A549 (cell line): ENCODE results near the gene ADIPOQ. TPM values are rescaled to one million over a fixed set of nuclear protein-coding genes. Genes with fewer than 3 reads are reported as not detected.
A peak's percentile ranks its signal among the peaks of the same experiment; 100 is the strongest.
"Not testable (repeated sequence)": the region's sequence is repeated elsewhere in the genome, so short reads cannot be mapped to it uniquely, and the experiment has no call there.

Source experiments
- ATAC-seq, 2 experiments: fragments of 200-7000 bp in 1 of 2; fragments of >200 bp in 1 of 2; cut with Nextera tagmentation in 1 of 2; cut with Tn5 transposase in 1 of 2; 3 replicates each; pipeline versions ENCODE4 v1.8.0 to v1.9.1; 2018 to 2020; ENCODE audit warnings: mild to moderate bottlenecking in 1 of 2, moderate library complexity in 1 of 2
- CTCF ChIA-PET: fragments of 300-600 bp; sonication (Branson Sonifier 250); formaldehyde crosslinking; extraction: SDS; loops from one replicate; lab custom pipeline; 2021; ENCODE audit warnings: antibody characterized with exemption, inconsistent platforms; lab: Yijun Ruan, JAX
- POLR2A ChIA-PET: fragments of 350-600 bp; formaldehyde crosslinking; extraction: SDS; loops from one replicate; lab custom pipeline; 2021; ENCODE audit warnings: antibody characterized with exemption, inconsistent platforms; lab: Yijun Ruan, JAX
- DNase-seq, 2 experiments: peaks; one replicate each; pipeline versions ENCODE4 v3.0.0 to v3.0.0-alpha.2; 2011 to 2016; ENCODE audit warnings: low read depth in 1 of 2, low spot score in 1 of 2
- FAIRE-seq: peaks from 2 replicates; lab custom pipeline; 2011; peaks lifted over from hg19 to GRCh38; lab: Jason Lieb, UNC
- H3K27ac ChIP-seq, 2 experiments: fragments of >200 bp; sonication (Bioruptor Twin); formaldehyde crosslinking; 3 replicates each; pipeline ENCODE4 v1.5.1; 2016 to 2017
- H3K4me1 ChIP-seq: fragments of >200 bp; sonication (Bioruptor Twin); formaldehyde crosslinking; 3 replicates; pipeline ENCODE4 v1.6.1; 2016
- H3K4me2 ChIP-seq: fragments of >200 bp; sonication (Bioruptor Twin); formaldehyde crosslinking; 3 replicates; pipeline ENCODE4 v1.6.1; 2016
- H3K4me3 ChIP-seq: fragments of >200 bp; sonication (Bioruptor Twin); formaldehyde crosslinking; 3 replicates; pipeline ENCODE4 v1.5.1; 2016
- H3K9me3 ChIP-seq: fragments of >200 bp; sonication (Bioruptor Twin); formaldehyde crosslinking; 3 replicates; pipeline ENCODE4 v1.6.1; 2016
- BHLHE40 ChIP-seq: IDR thresholded peaks from 2 replicates; pipeline ENCODE4 v1.6.1; 2012; ENCODE audit warnings: low read depth, low read length, inconsistent platforms
- CBX2 ChIP-seq: fragments of 200-600 bp; sonication (generic); IDR thresholded peaks from 2 replicates; pipeline ENCODE4 v1.6.1; 2016; ENCODE audit warnings: low read depth, mild to moderate bottlenecking, borderline replicate concordance
- ESRRA ChIP-seq: fragments of 150-350 bp; IDR thresholded peaks from 2 replicates; pipeline ENCODE4 v1.6.1; 2014; ENCODE audit warnings: mild to moderate bottlenecking, low read length, borderline replicate concordance
- FOSL2 ChIP-seq, 2 experiments: fragments of 450-650 bp in 1 of 2; fragments of >200 bp in 1 of 2; sonication (Bioruptor Twin) in 1 of 2; formaldehyde crosslinking; IDR thresholded peaks; 2 replicates each; pipeline versions ENCODE4 v1.5.0 to v1.6.1; 2016 to 2020; ENCODE audit warnings: mild to moderate bottlenecking in 1 of 2, moderate library complexity in 1 of 2
- HDAC2 ChIP-seq: fragments of 200-600 bp; sonication (generic); IDR thresholded peaks from 2 replicates; pipeline ENCODE4 v1.6.1; 2016
- HOXA7 ChIP-seq: fragments of 250-450 bp; sonication (Bioruptor Pico); IDR thresholded peaks from 2 replicates; pipeline ENCODE4 v1.5.0; 2020; ENCODE audit warnings: mild to moderate bottlenecking, moderate library complexity
- NPAS2 ChIP-seq: fragments of 250-450 bp; sonication (Bioruptor Pico); IDR thresholded peaks from 2 replicates; pipeline ENCODE4 v1.8.0; 2022; ENCODE audit warnings: mild to moderate bottlenecking, moderate library complexity, borderline replicate concordance
- POLR2AphosphoS2 ChIP-seq: conservative IDR thresholded peaks from 2 replicates; pipeline ENCODE4 v1.6.1; 2012; ENCODE audit warnings: low read length, improper control_type of control experiment, inconsistent platforms
- RFX5 ChIP-seq: fragments of 450-650 bp; IDR thresholded peaks from 2 replicates; pipeline ENCODE4 v1.7.1; 2014; ENCODE audit warnings: antibody characterized with exemption, mild to moderate bottlenecking, moderate library complexity
- TP53 ChIP-seq: fragments of 250-450 bp; sonication (Bioruptor Pico); IDR thresholded peaks from 2 replicates; pipeline ENCODE4 v1.5.0; 2021; ENCODE audit warnings: mild to moderate bottlenecking, moderate library complexity
- WGBS: methylation state at CpG from one replicate; pipeline ENCODE4 v1.1.6; 2017; ENCODE audit errors: missing lambda C conversion rate; 5-methylcytosine and 5-hydroxymethylcytosine counted together
- polyA plus RNA-seq, 4 experiments: library from polyadenylated mRNA; depleted of rRNA in 3 of 4; stranded (reverse); fragments of >200 nt; fragmentation: RNase III in 1 of 4; extraction: RNeasy Plus Mini Kit Qiagen cat#74134 plus additional on column Dnase treatment in 1 of 4; gene quantifications; 2 replicates in 3 of 4; 3 replicates in 1 of 4; pipeline ENCODE4 v1.2.3, GENCODE V29; 2011 to 2017
- TF ChIP-seq, protein P1 (sequence below): fragments of 250-450 bp; sonication (Bioruptor Pico); IDR thresholded peaks from 2 replicates; pipeline ENCODE4 v1.5.0; 2020; ENCODE audit warnings: low read depth, mild to moderate bottlenecking, moderate library complexity
- TF ChIP-seq, protein P2 (sequence below): fragments of >200 bp; sonication (Bioruptor Twin); formaldehyde crosslinking; IDR thresholded peaks from 3 replicates; pipeline ENCODE4 v1.6.1; 2016
- TF ChIP-seq, protein P3 (sequence below): IDR thresholded peaks from 2 replicates; pipeline ENCODE4 v1.6.1; 2012; ENCODE audit warnings: low read depth, borderline replicate concordance

Gene ADIPOQ
- polyA plus RNA-seq, 2 of the 4 experiments (the other 2 are of a cell fraction), result not detected

DNA sequence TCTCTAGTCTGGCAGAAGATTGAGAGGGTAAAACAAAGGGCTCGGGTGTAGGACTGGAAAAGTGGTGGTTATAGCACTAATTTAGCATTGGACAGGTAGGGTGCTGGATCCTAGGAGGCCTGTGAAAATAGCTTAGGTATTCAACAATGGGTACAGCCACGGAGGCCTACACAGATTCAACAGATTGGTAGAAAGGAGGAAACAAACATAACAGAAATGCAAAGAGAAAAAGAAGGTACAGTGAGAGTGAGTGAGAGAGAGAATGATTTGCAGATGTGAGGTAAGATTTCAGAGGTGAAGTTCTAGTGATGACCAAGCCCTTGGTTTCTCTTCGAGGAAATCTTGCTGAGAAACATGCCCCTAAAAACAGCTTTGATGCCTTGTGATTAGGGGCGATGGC is 37.9 kb downstream of the ADIPOQ start:
- ChIA-PET POLR2A (no interaction called here), CTCF (interaction anchor here (1.0 to 1.3 kb wide), 3 partner anchors 31 to 100 kb away, joined by 3 read pairs; no protein-coding TSS in a partner anchor)
- H3K27ac ChIP-seq, result no peak overlapping the region
- FAIRE-seq (no peak), ATAC-seq (no peak), DNase-seq (no peak)
- WGBS, result 73% methylated on average over 4 of the region's 4 CpGs
- H3K4me2 ChIP-seq, result no peak overlapping the region
- no peak overlapping the region for H3K4me3 ChIP-seq
- H3K4me1 ChIP-seq, result peaks cover 19% of the 10 kb centered on the region
- no peaks in the 10 kb centered on the region for H3K9me3 ChIP-seq
- TF ChIP-seq, protein P1, sequence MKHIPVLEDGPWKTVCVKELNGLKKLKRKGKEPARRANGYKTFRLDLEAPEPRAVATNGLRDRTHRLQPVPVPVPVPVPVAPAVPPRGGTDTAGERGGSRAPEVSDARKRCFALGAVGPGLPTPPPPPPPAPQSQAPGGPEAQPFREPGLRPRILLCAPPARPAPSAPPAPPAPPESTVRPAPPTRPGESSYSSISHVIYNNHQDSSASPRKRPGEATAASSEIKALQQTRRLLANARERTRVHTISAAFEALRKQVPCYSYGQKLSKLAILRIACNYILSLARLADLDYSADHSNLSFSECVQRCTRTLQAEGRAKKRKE, result no peak
- TF ChIP-seq HDAC2 (no peak), RFX5 (no peak), FOSL2 (IDR thresholded peaks at IDR 0.05) (no peak), FOSL2 (CRISPR knock-in tag; IDR thresholded peaks at IDR 0.05) (no peak)

DNA sequence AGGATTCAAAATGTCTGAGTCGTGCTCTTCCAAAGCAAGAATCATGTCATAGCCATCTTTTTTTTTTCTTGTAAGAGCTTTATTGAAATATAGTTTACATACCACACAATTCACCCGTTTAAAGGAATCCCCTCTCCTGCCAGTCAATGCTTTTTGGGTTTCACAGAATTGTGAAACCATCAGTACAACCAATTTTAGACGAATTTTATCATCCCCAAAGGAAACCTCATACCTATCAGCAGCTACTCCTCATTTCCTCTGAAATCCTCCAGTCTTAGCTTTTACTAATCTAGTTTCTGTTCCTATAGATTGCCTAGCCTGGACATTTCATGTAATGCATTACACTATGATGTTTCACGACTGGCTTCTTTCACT is 39.6 kb downstream of the ADIPOQ start:
- FAIRE-seq, result no peak
- Histone ChIP-seq H3K4me2 (peak overlapping the region; percentile 56), H3K9me3 (no peaks in the 10 kb centered on the region), H3K4me1 (peaks cover 19% of the 10 kb centered on the region), H3K4me3 (no peak overlapping the region), H3K27ac (peak overlapping the region; percentile 52 to 60; a peak in 3 of 6 replicates)
- ATAC-seq, result no peak
- 48% methylated on average over 4 of the region's 4 CpGs for WGBS
- no peak for TF ChIP-seq NPAS2 (CRISPR knock-in tag)
- no peak for TF ChIP-seq CBX2
- ChIA-PET CTCF (interaction anchor here (0.8 kb wide), 1 partner anchor 22 kb away, joined by 3 read pairs; no protein-coding TSS in a partner anchor), POLR2A (no interaction called here)
- no peak for DNase-seq

DNA sequence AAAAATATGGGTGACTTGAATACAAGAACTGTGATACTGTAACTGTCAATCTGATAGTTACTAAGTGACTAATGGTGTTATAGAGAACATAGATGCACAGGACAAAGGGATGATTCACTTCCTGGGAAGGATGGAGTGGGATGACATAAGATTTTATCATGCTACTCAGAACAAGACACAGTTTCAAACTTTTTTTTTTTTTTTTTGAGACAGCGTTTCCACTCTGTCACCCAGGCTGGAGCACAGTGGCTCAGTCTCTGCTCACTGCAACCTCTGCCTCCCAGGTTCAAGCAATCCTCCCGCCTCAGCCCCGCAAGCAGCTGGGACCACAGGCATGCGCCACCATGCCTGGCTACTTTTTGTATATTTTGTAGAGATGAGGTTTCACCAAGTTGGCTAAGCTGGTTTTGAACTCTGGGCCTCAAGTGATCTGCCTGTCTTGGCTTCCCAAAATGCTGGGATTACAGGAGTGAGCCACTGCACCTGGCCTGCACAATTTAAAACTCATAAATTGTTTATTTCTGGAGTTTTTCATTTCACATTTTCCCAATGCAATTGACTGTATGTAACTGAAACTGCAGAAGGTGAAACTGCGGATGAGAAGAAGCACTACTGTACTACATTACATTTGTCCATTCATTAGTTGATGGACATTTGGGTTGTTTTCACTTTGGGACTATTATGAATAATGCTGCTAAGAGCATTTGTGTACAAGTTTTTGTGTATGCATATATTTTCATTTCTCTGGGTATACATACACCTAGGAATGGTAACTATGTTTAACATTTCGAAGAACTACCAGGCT is 40.6 kb downstream of the ADIPOQ start:
- H3K4me1 ChIP-seq, result peaks cover 19% of the 10 kb centered on the region
- H3K9me3 ChIP-seq, result no peaks in the 10 kb centered on the region
- 74% methylated on average over 6 of the region's 6 CpGs for WGBS
- DNase-seq (peak; percentile 46 to 61), FAIRE-seq (no peak), ATAC-seq (peak; percentile 89 to 99)
- peak overlapping the region; percentile 56 for H3K4me2 ChIP-seq
- POLR2A ChIA-PET, result no interaction called here
- H3K4me3 ChIP-seq, result no peak overlapping the region
- peak overlapping the region; percentile 63 to 77; a peak in 5 of 6 replicates for H3K27ac ChIP-seq
- CTCF ChIA-PET, result no interaction called here
- TF ChIP-seq FOSL2 (IDR thresholded peaks at IDR 0.05) (no peak), FOSL2 (CRISPR knock-in tag; IDR thresholded peaks at IDR 0.05) (peak; percentile 57)
- TF ChIP-seq, protein P2, sequence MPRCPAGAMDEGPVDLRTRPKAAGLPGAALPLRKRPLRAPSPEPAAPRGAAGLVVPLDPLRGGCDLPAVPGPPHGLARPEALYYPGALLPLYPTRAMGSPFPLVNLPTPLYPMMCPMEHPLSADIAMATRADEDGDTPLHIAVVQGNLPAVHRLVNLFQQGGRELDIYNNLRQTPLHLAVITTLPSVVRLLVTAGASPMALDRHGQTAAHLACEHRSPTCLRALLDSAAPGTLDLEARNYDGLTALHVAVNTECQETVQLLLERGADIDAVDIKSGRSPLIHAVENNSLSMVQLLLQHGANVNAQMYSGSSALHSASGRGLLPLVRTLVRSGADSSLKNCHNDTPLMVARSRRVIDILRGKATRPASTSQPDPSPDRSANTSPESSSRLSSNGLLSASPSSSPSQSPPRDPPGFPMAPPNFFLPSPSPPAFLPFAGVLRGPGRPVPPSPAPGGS, result no peak

DNA sequence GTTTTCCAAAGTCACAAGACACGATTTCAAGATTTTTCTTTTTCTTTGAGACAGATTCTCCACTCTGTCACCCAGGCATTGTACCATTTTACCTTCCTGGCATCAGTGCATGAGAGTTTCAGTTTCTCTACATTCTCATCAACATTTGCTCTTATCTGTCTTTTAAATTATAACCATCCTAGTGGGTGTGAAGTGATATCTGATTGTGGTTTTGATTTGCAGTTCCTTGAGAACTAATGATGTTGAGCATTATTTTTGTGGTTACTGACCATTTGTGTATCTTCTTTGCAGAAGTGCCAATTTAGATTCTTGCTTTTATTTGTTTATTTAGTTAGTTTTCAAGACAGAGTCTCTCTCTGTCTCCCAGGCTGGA is 41.2 kb downstream of the ADIPOQ start:
- peak overlapping the region in 1 of 2 experiments; percentile 63; a peak in 3 of 6 replicates for H3K27ac ChIP-seq
- H3K4me2 ChIP-seq, result no peak overlapping the region
- 90% methylated on average over 1 of the region's 1 CpG for WGBS
- ATAC-seq (no peak), FAIRE-seq (no peak), DNase-seq (no peak)
- H3K4me3 ChIP-seq, result no peak overlapping the region
- no peak for TF ChIP-seq ESRRA
- no peak for TF ChIP-seq HOXA7
- no peak for TF ChIP-seq BHLHE40
- TF ChIP-seq POLR2AphosphoS2, result no peak
- TF ChIP-seq RFX5, result no peak
- no peak for TF ChIP-seq TP53 (CRISPR knock-in tag)
- TF ChIP-seq, protein P3, sequence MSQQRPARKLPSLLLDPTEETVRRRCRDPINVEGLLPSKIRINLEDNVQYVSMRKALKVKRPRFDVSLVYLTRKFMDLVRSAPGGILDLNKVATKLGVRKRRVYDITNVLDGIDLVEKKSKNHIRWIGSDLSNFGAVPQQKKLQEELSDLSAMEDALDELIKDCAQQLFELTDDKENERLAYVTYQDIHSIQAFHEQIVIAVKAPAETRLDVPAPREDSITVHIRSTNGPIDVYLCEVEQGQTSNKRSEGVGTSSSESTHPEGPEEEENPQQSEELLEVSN, result no peak
- CTCF ChIA-PET, result no interaction called here
- peaks cover 19% of the 10 kb centered on the region for H3K4me1 ChIP-seq
- POLR2A ChIA-PET, result no interaction called here
- H3K9me3 ChIP-seq, result no peaks in the 10 kb centered on the region

DNA sequence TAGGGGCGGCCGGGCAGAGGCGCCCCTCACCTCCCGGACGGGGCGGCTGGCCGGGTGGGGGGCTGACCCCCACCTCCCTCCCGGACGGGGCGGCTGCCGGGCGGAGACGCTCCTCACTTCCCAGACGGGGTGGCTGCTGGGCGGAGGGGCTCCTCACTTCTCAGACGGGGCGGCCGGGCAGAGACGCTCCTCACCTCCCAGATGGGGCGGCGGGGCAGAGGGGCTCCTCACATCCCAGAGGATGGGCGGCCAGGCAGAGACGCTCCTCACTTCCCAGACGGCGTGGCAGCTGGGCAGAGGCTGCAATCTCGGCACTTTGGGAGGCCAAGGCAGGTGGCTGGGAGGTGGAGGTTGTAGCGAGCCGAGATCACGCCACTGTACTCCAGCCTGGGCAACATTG is 42.4 kb downstream of the ADIPOQ start:
- FAIRE-seq, H3K9me3 ChIP-seq, H3K27ac ChIP-seq, CTCF ChIA-PET, H3K4me2 ChIP-seq, ATAC-seq, DNase-seq, POLR2A ChIA-PET, H3K4me3 ChIP-seq: not testable (repeated sequence)
- WGBS, result no CpG with 5 or more reads among the region's 29 CpGs
- peaks cover 19% of the 10 kb centered on the region for H3K4me1 ChIP-seq
